Fibroblast of lung (primary cell): ENCODE results near the gene MDM1.

Experiments
- CTCF ChIP-seq, 2 donors: IDR thresholded peaks in 1 of 2; conservative IDR thresholded peaks in 1 of 2; 1 replicate in 1 of 2; 2 replicates in 1 of 2; pipeline ENCODE4 v1.5.1; 2011 to 2012; ENCODE audit warnings: low read length in 2 of 2, control low read depth in 1 of 2, inconsistent platforms in 1 of 2, low read depth in 1 of 2, mild to moderate bottlenecking in 1 of 2
- EZH2 ChIP-seq: IDR thresholded peaks from 2 replicates; pipeline ENCODE4 v1.5.1; 2012; ENCODE audit warnings: low read length, control low read depth, mild to moderate bottlenecking; ENCODE audit errors: missing control alignments

DNA sequence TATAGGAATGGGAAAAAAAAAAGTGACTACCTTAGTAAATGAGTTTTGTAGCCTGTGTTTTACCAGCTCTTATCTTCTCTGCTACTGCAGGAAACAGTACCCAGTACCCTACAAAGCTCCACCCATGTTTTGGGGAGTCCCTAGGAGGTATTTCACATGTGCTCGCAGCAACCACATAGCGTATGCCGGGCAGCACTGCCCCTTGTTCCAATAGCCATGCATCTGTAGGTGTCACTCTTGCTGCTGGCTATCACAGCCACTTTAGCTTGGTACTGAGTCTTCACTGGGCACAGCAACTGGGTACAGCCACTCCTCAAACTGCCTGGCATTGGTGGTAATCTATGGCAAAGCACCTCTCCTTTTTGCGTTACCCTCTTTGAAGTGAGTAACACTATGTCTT is 2.0 kb upstream of the MDM1 start:
- TF ChIP-seq CTCF (conservative IDR thresholded peaks at IDR 0.05 in 1 of 2, IDR thresholded peaks at IDR 0.05 in 1 of 2; ENCODE audit: low read depth in 1 of 2, low read length in 2 of 2) (no peak), EZH2 (no peak)
